ENCODE results near the gene TEN1.

Gene TEN1

GRCh38 chr17:75983501-75984181, 4.6 kb downstream of the TEN1 start:
- no peaks in the 10 kb centered on the region for H3K9me3 ChIP-seq (replicated peaks in 1 of 2; ENCODE audit: control insufficient read depth in 2 of 2, insufficient read depth in 1 of 2, low read depth in 1 of 2, low read length in 2 of 2)
- H2BK15ac ChIP-seq (ENCODE audit: low read length) = no peak overlapping the region
- H3K36me3 ChIP-seq (replicated peaks in 1 of 2; ENCODE audit: control insufficient read depth in 2 of 2, insufficient read depth in 2 of 2, low read length in 2 of 2) = peaks cover 0 to 2% of the 10 kb centered on the region in 2 donors
- H3K4me2 ChIP-seq (ENCODE audit: insufficient read depth, low read length, poor library complexity, severe bottlenecking) = no peak overlapping the region
- H2AK5ac ChIP-seq (ENCODE audit: low read depth, low read length) = no peak overlapping the region
- no peak overlapping the region for H3K27ac ChIP-seq (replicated peaks; ENCODE audit: low read length)
- no peaks in the 10 kb centered on the region for H3K27me3 ChIP-seq (ENCODE audit: control insufficient read depth in 3 of 3, insufficient read depth in 3 of 3, low read depth in 1 of 3, low read length in 3 of 3)
- H3K4me1 ChIP-seq (ENCODE audit: control insufficient read depth in 2 of 2, insufficient read depth in 1 of 2, low read depth in 1 of 2, low read length in 2 of 2) = no peaks in the 10 kb centered on the region
- H3K4ac ChIP-seq (ENCODE audit: low read length) = no peak overlapping the region
- H2BK5ac ChIP-seq (ENCODE audit: low read length) = no peak overlapping the region
- H3K79me1 ChIP-seq (ENCODE audit: low read depth, low read length) = no peaks in the 10 kb centered on the region
- no peak overlapping the region for H3K9ac ChIP-seq (ENCODE audit: low read depth, low read length, poor library complexity)
- H2BK120ac ChIP-seq (ENCODE audit: low read depth, low read length) = no peak overlapping the region
- no CpG with 5 or more reads among the region's 6 CpGs for WGBS, 2 donors (ENCODE audit: extremely low coverage in 2 of 2, insufficient read length in 2 of 2, insufficient replicate concordance in 1 of 2)
- DNase-seq (ENCODE audit: low spot score) = no peak
- H2BK12ac ChIP-seq (ENCODE audit: low read length) = no peak overlapping the region
- H3K4me3 ChIP-seq (ENCODE audit: low read length in 2 of 2) = no peak overlapping the region
- no peak overlapping the region for H4K8ac ChIP-seq (ENCODE audit: low read depth, low read length)
- H4K91ac ChIP-seq (ENCODE audit: low read depth, low read length, poor library complexity) = no peak overlapping the region
- no peak overlapping the region for H3K18ac ChIP-seq (ENCODE audit: low read length)
- no peak overlapping the region for H2AFZ ChIP-seq (ENCODE audit: low read length)
- no peak overlapping the region for H3K14ac ChIP-seq (ENCODE audit: low read length)
- no peak overlapping the region for H3K23ac ChIP-seq (ENCODE audit: low read depth, low read length, poor library complexity)

- H3K4me1 ChIP-seq (ENCODE audit: control insufficient read depth in 2 of 2, insufficient read depth in 1 of 2, low read depth in 1 of 2, low read length in 2 of 2) = no peaks in the 10 kb centered on the region
- H2BK12ac ChIP-seq (ENCODE audit: low read length) = no peak overlapping the region
- H3K4ac ChIP-seq (ENCODE audit: low read length) = no peak overlapping the region
- WGBS, 2 donors (ENCODE audit: extremely low coverage in 2 of 2, insufficient read length in 2 of 2, insufficient replicate concordance in 1 of 2) = no CpG with 5 or more reads among the region's 4 CpGs
- H3K23ac ChIP-seq (ENCODE audit: low read depth, low read length, poor library complexity) = no peak overlapping the region
- H3K9me3 ChIP-seq (replicated peaks in 1 of 2; ENCODE audit: control insufficient read depth in 2 of 2, insufficient read depth in 1 of 2, low read depth in 1 of 2, low read length in 2 of 2) = no peaks in the 10 kb centered on the region
- no peak overlapping the region for H3K27ac ChIP-seq (replicated peaks; ENCODE audit: low read length)
- no peak overlapping the region for H3K4me2 ChIP-seq (ENCODE audit: insufficient read depth, low read length, poor library complexity, severe bottlenecking)
- DNase-seq (ENCODE audit: low spot score) = no peak
- no peak overlapping the region for H3K14ac ChIP-seq (ENCODE audit: low read length)
- H3K79me1 ChIP-seq (ENCODE audit: low read depth, low read length) = no peaks in the 10 kb centered on the region
- H2BK15ac ChIP-seq (ENCODE audit: low read length) = no peak overlapping the region
- H2AK5ac ChIP-seq (ENCODE audit: low read depth, low read length) = no peak overlapping the region
- H3K9ac ChIP-seq (ENCODE audit: low read depth, low read length, poor library complexity) = no peak overlapping the region
- H4K91ac ChIP-seq (ENCODE audit: low read depth, low read length, poor library complexity) = no peak overlapping the region
- no peak overlapping the region for H2AFZ ChIP-seq (ENCODE audit: low read length)
- H4K8ac ChIP-seq (ENCODE audit: low read depth, low read length) = no peak overlapping the region
- H3K4me3 ChIP-seq (ENCODE audit: low read length in 2 of 2) = no peak overlapping the region
- H2BK5ac ChIP-seq (ENCODE audit: low read length) = no peak overlapping the region
- no peaks in the 10 kb centered on the region for H3K27me3 ChIP-seq (ENCODE audit: control insufficient read depth in 3 of 3, insufficient read depth in 3 of 3, low read depth in 1 of 3, low read length in 3 of 3)
- peaks cover 0 to 4% of the 10 kb centered on the region in 2 donors for H3K36me3 ChIP-seq (replicated peaks in 1 of 2; ENCODE audit: control insufficient read depth in 2 of 2, insufficient read depth in 2 of 2, low read length in 2 of 2)
- H2BK120ac ChIP-seq (ENCODE audit: low read depth, low read length) = no peak overlapping the region
- no peak overlapping the region for H3K18ac ChIP-seq (ENCODE audit: low read length)
Measured at GRCh38 chr17:75985986-75986385, 6.9 kb downstream of the TEN1 start.

DNA sequence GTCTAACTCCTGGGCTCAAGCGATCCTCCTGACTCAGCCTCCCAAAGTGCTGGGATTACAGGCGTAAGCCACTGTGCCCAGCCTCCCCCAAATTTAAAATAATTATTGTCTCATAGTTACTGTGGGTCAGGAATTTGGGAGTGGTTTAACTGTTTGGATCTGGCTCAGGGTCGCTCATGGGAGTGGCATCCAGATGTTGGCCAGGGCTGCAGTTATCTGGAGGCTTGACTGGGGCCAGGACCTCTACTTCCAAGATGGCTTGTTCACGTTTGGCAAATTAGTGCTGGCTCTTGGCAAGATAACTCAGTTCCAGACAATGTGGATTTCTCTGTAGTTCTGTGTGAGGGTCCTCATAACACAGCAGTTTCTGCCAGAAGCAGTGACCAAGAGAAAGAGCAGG, 8.0 kb downstream of the TEN1 start:
- Histone ChIP-seq H3K27me3 (ENCODE audit: control insufficient read depth in 3 of 3, insufficient read depth in 3 of 3, low read depth in 1 of 3, low read length in 3 of 3) (no peaks in the 10 kb centered on the region), H4K8ac (ENCODE audit: low read depth, low read length) (no peak overlapping the region), H2AK5ac (ENCODE audit: low read depth, low read length) (no peak overlapping the region), H3K23ac (ENCODE audit: low read depth, low read length, poor library complexity) (no peak overlapping the region), H3K14ac (ENCODE audit: low read length) (no peak overlapping the region), H2AFZ (ENCODE audit: low read length) (no peak overlapping the region), H3K79me1 (ENCODE audit: low read depth, low read length) (no peaks in the 10 kb centered on the region), H2BK15ac (ENCODE audit: low read length) (no peak overlapping the region), H3K4me1 (ENCODE audit: control insufficient read depth in 2 of 2, insufficient read depth in 1 of 2, low read depth in 1 of 2, low read length in 2 of 2) (no peaks in the 10 kb centered on the region), H4K91ac (ENCODE audit: low read depth, low read length, poor library complexity) (no peak overlapping the region), H3K27ac (replicated peaks; ENCODE audit: low read length) (no peak overlapping the region), H3K4me3 (ENCODE audit: low read length in 2 of 2) (no peak overlapping the region), H3K36me3 (replicated peaks in 1 of 2; ENCODE audit: control insufficient read depth in 2 of 2, insufficient read depth in 2 of 2, low read length in 2 of 2) (peaks cover 2 to 14% of the 10 kb centered on the region in 2 donors), H3K9me3 (replicated peaks in 1 of 2; ENCODE audit: control insufficient read depth in 2 of 2, insufficient read depth in 1 of 2, low read depth in 1 of 2, low read length in 2 of 2) (no peaks in the 10 kb centered on the region), H3K4ac (ENCODE audit: low read length) (no peak overlapping the region), H3K18ac (ENCODE audit: low read length) (no peak overlapping the region), H3K4me2 (ENCODE audit: insufficient read depth, low read length, poor library complexity, severe bottlenecking) (no peak overlapping the region), H2BK12ac (ENCODE audit: low read length) (no peak overlapping the region), H2BK120ac (ENCODE audit: low read depth, low read length) (no peak overlapping the region), H2BK5ac (ENCODE audit: low read length) (no peak overlapping the region), H3K9ac (ENCODE audit: low read depth, low read length, poor library complexity) (no peak overlapping the region)
- DNase-seq (ENCODE audit: low spot score) = no peak
- no CpG with 5 or more reads among the region's 4 CpGs for WGBS, 2 donors (ENCODE audit: extremely low coverage in 2 of 2, insufficient read length in 2 of 2, insufficient replicate concordance in 1 of 2)

DNA sequence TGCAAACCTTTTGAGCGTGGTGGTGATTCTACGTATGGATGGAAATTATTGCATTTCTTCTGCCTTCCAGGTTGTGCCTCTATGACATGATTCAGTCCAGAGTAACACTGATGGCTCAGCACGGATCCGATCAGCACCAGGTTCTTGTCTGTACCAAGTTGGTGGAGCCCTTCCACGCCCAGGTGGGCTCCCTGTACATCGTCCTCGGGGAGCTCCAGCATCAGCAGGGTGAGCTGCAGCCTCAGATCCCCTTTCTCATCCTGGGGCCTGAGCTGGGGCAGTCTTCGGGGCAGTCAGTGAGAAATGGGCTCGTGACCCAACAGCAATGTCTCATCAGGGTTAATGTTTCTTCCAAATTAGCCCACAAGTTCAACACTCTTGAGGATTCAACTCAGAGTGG, 12.4 kb downstream of the TEN1 start:
- H3K9me3 ChIP-seq (replicated peaks in 1 of 2; ENCODE audit: control insufficient read depth in 2 of 2, insufficient read depth in 1 of 2, low read depth in 1 of 2, low read length in 2 of 2) = no peaks in the 10 kb centered on the region
- H3K4me3 ChIP-seq (ENCODE audit: low read length in 2 of 2) = no peak overlapping the region
- H3K27ac ChIP-seq (replicated peaks; ENCODE audit: low read length) = no peak overlapping the region
- H2AK5ac ChIP-seq (ENCODE audit: low read depth, low read length) = no peak overlapping the region
- no peak overlapping the region for H3K18ac ChIP-seq (ENCODE audit: low read length)
- no peak overlapping the region for H2BK12ac ChIP-seq (ENCODE audit: low read length)
- H3K23ac ChIP-seq (ENCODE audit: low read depth, low read length, poor library complexity) = no peak overlapping the region
- H2BK5ac ChIP-seq (ENCODE audit: low read length) = no peak overlapping the region
- no peaks in the 10 kb centered on the region for H3K4me1 ChIP-seq (ENCODE audit: control insufficient read depth in 2 of 2, insufficient read depth in 1 of 2, low read depth in 1 of 2, low read length in 2 of 2)
- no peak overlapping the region for H3K4me2 ChIP-seq (ENCODE audit: insufficient read depth, low read length, poor library complexity, severe bottlenecking)
- H3K14ac ChIP-seq (ENCODE audit: low read length) = no peak overlapping the region
- no peaks in the 10 kb centered on the region for H3K79me1 ChIP-seq (ENCODE audit: low read depth, low read length)
- no peak overlapping the region for H2AFZ ChIP-seq (ENCODE audit: low read length)
- no peak overlapping the region for H2BK15ac ChIP-seq (ENCODE audit: low read length)
- no peak overlapping the region for H3K9ac ChIP-seq (ENCODE audit: low read depth, low read length, poor library complexity)
- WGBS, 2 donors (ENCODE audit: extremely low coverage in 2 of 2, insufficient read length in 2 of 2, insufficient replicate concordance in 1 of 2) = no CpG with 5 or more reads among the region's 9 CpGs
- H3K36me3 ChIP-seq (replicated peaks in 1 of 2; ENCODE audit: control insufficient read depth in 2 of 2, insufficient read depth in 2 of 2, low read length in 2 of 2) = peaks cover 2 to 29% of the 10 kb centered on the region in 2 donors
- no peak overlapping the region for H4K8ac ChIP-seq (ENCODE audit: low read depth, low read length)
- H2BK120ac ChIP-seq (ENCODE audit: low read depth, low read length) = no peak overlapping the region
- H4K91ac ChIP-seq (ENCODE audit: low read depth, low read length, poor library complexity) = no peak overlapping the region
- H3K27me3 ChIP-seq (ENCODE audit: control insufficient read depth in 3 of 3, insufficient read depth in 3 of 3, low read depth in 1 of 3, low read length in 3 of 3) = no peaks in the 10 kb centered on the region
- H3K4ac ChIP-seq (ENCODE audit: low read length) = no peak overlapping the region
- DNase-seq (ENCODE audit: low spot score) = no peak
